SH-SY5Y (cell line): ENCODE data around the gene TNS3.

Experiments
- GATA2 ChIP-seq: IDR thresholded peaks from 2 replicates; pipeline ENCODE4 v1.6.1; 2011; ENCODE audit warnings: mild to moderate bottlenecking, low read depth, low read length
- GATA3 ChIP-seq: IDR thresholded peaks from 2 replicates; pipeline ENCODE4 v1.6.1; 2011; ENCODE audit warnings: low read depth, mild to moderate bottlenecking, low read length, moderate library complexity

DNA sequence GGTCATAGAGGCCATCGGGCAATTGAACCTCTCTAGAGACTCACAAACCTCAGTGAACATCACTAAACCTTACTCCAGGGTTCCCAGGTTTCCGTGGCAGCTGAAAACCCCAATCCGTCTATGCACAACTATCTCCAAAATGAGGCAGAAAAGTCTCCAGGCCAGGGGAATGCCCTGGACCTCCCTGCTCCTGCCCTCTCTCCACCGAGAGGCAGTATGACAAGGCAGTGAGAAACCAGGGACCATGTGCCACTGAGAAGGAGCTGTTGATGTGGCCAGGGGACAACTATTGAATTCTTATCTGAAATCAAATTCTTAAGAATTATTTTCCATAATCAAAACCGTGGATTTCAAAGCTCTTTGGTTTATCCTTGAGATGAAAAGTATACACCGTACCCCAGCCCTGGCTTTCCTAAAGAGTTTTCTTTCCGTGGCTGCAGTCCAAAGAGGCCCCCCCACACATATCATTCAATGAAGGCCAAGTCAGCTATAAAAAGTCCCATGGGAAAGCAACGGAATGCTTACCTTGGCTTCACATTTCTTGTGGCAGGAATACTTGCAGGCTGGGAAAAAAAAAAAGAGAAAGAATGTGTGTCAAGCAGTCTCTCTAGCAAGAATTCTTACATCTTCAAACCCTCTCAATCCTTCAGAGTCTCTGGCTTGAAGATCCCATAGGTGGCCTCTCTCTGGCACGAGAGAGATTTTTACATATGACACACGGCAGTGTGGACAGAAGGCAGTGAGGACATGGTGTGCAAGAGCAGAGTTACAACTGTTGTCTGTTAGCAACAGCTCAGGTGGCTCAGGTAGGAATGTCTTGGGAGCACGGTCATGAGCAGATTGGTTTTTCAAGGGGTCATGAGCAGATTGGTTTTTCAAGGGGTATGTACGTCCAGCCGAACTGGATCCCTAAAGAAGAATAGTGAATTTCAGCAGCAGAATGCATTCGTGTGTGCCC is 75.2 kb downstream of the TNS3 start:
- TF ChIP-seq GATA2 (no peak), GATA3 (no peak)
